GM12878 (cell line): ENCODE measurements around the gene TNNC2. TPM values are rescaled to one million over a fixed set of nuclear protein-coding genes. Genes with fewer than 3 reads are reported as not detected.

Source experiments
- ATAC-seq: fragments of 200-7000 bp; cut with Tn5 transposase; 3 replicates; pipeline ENCODE4 v1.9.1; 2020; ENCODE audit warnings: mild to moderate bottlenecking, moderate library complexity
- BruUV-seq: library from RNA; stranded (reverse); fragments of 400-500 nt; replicated peaks from 2 replicates; lab custom pipeline; 2021; lab: Mats Ljungman, UMichigan
- CTCF ChIA-PET: fragments of 300-600 bp; sonication (Branson Sonifier 250); formaldehyde crosslinking; extraction: SDS; loops from one replicate; lab custom pipeline; 2021; ENCODE audit warnings: inconsistent platforms; lab: Yijun Ruan, JAX
- POLR2A ChIA-PET: fragments of 350-600 bp; formaldehyde crosslinking; extraction: SDS; loops from one replicate; lab custom pipeline; 2021; ENCODE audit warnings: inconsistent platforms; lab: Charles Lee
- RAD21 ChIA-PET: fragments of 300-600 bp; sonication (Branson Sonifier 250); formaldehyde crosslinking; loops from one replicate; lab custom pipeline; 2023; ENCODE audit warnings: antibody characterized with exemption; ENCODE audit not compliant: unreplicated experiment; lab: Charles Lee
- SMC1A ChIA-PET: fragments of 300-600 bp; sonication (Branson Sonifier 250); formaldehyde crosslinking; loops from one replicate; lab custom pipeline; 2023; ENCODE audit not compliant: unreplicated experiment, uncharacterized antibody; lab: Charles Lee
- DNase-seq: peaks from one replicate; pipeline ENCODE4 v3.0.0-alpha.2; 2011; ENCODE audit warnings: low read depth, low spot score
- FAIRE-seq: peaks from 3 replicates; lab custom pipeline; 2011; peaks lifted over from hg19 to GRCh38; lab: Jason Lieb, UNC
- H2AFZ ChIP-seq: 2 replicates; pipeline ENCODE4 v1.6.0; 2011; ENCODE audit warnings: low read depth, low read length, control low read depth; ENCODE audit not compliant: control insufficient read depth
- H3K27ac ChIP-seq: 2 replicates; pipeline ENCODE4 v1.5.1; 2011; ENCODE audit warnings: control low read depth; ENCODE audit not compliant: control insufficient read depth, insufficient read depth
- H3K27me3 ChIP-seq, 2 experiments: replicated peaks in 1 of 2; 2 replicates each; pipeline versions ENCODE4 v1.6.0 to v1.6.1; 2011; ENCODE audit warnings: low read length in 1 of 2; ENCODE audit not compliant: control insufficient read depth in 2 of 2, insufficient read depth in 2 of 2
- H3K36me3 ChIP-seq, 2 experiments: 2 replicates each; pipeline ENCODE4 v1.5.1; 2011; ENCODE audit warnings: low read length in 1 of 2; ENCODE audit not compliant: control insufficient read depth in 2 of 2, insufficient read depth in 2 of 2
- H3K4me1 ChIP-seq: 2 replicates; pipeline ENCODE4 v1.6.1; 2011; ENCODE audit warnings: mild to moderate bottlenecking, low read length, moderate library complexity, mixed read lengths; ENCODE audit not compliant: control insufficient read depth, insufficient read depth
- H3K4me2 ChIP-seq: 2 replicates; pipeline ENCODE4 v1.6.0; 2011; ENCODE audit warnings: control low read depth; ENCODE audit not compliant: control insufficient read depth, insufficient read depth
- H3K4me3 ChIP-seq: fragments of 200-600 bp; sonication (generic); 2 replicates; pipeline ENCODE4 v1.5.1; 2016
- H3K79me2 ChIP-seq: 2 replicates; pipeline ENCODE4 v1.6.0; 2011; ENCODE audit warnings: low read length; ENCODE audit not compliant: control insufficient read depth, insufficient read depth
- H3K9ac ChIP-seq: 2 replicates; pipeline ENCODE4 v1.8.0; 2011; ENCODE audit warnings: low read length, control low read depth, mixed read lengths; ENCODE audit not compliant: control insufficient read depth, insufficient read depth
- H3K9me3 ChIP-seq: replicated peaks from 3 replicates; pipeline ENCODE4 v1.5.1; 2011; ENCODE audit warnings: mild to moderate bottlenecking, low read length; ENCODE audit not compliant: control insufficient read depth, insufficient read depth
- H4K20me1 ChIP-seq: 2 replicates; pipeline ENCODE4 v1.6.0; 2011; ENCODE audit not compliant: control insufficient read depth, insufficient read depth
- ASH2L ChIP-seq: fragments of 300-600, 200-600 bp; sonication (generic); IDR thresholded peaks from 2 replicates; pipeline ENCODE4 v1.6.1; 2017; ENCODE audit warnings: low read depth, mild to moderate bottlenecking, borderline replicate concordance
- CBX3 ChIP-seq: fragments of 200-600 bp; sonication (generic); IDR thresholded peaks from 2 replicates; pipeline ENCODE4 v1.6.1; 2016; ENCODE audit warnings: low read depth, borderline replicate concordance
- LARP7 ChIP-seq: fragments of 450-650 bp; IDR thresholded peaks from 2 replicates; pipeline ENCODE4 v1.6.1; 2017; ENCODE audit warnings: mild to moderate bottlenecking
- NFYB ChIP-seq: IDR thresholded peaks from 2 replicates; pipeline ENCODE4 v1.6.1; 2011; ENCODE audit warnings: low read depth, mild to moderate bottlenecking, low read length, improper control_type of control experiment, moderate library complexity; ENCODE audit not compliant: insufficient read depth
- PML ChIP-seq: IDR thresholded peaks from 2 replicates; pipeline ENCODE4 v1.6.1; 2012; ENCODE audit warnings: low read length, inconsistent platforms
- POLR2AphosphoS5 ChIP-seq: IDR thresholded peaks from 2 replicates; pipeline ENCODE4 v1.6.1; 2011; ENCODE audit warnings: mild to moderate bottlenecking, low read length, inconsistent platforms
- RUNX3 ChIP-seq: IDR thresholded peaks from 2 replicates; pipeline ENCODE4 v1.6.1; 2012; ENCODE audit warnings: low read length, inconsistent platforms
- SMC3 ChIP-seq: IDR thresholded peaks from 2 replicates; pipeline ENCODE4 v1.6.1; 2011; ENCODE audit warnings: low read length, improper control_type of control experiment, borderline replicate concordance
- SRF ChIP-seq, 2 experiments: IDR thresholded peaks; 2 replicates each; pipeline ENCODE4 v1.6.1; 2011; ENCODE audit warnings: low read depth in 2 of 2, low read length in 2 of 2, mild to moderate bottlenecking in 1 of 2, moderate library complexity in 1 of 2
- STAT3 ChIP-seq: IDR thresholded peaks from 2 replicates; pipeline ENCODE4 v1.6.1; 2011; ENCODE audit warnings: low read depth, low read length, improper control_type of control experiment
- SUPT20H ChIP-seq: IDR thresholded peaks from 2 replicates; pipeline ENCODE4 v1.6.1; 2011; ENCODE audit warnings: low read depth, mild to moderate bottlenecking, low read length, moderate library complexity, borderline replicate concordance; ENCODE audit not compliant: control insufficient read depth
- TARDBP ChIP-seq: IDR thresholded peaks from 2 replicates; pipeline ENCODE4 v1.6.1; 2016; ENCODE audit warnings: borderline replicate concordance
- TBL1XR1 ChIP-seq: IDR thresholded peaks from 2 replicates; pipeline ENCODE4 v1.6.1; 2012; ENCODE audit warnings: low read depth, low read length, improper control_type of control experiment
- YBX1 ChIP-seq: fragments of 450-650 bp; IDR thresholded peaks from 2 replicates; pipeline ENCODE4 v1.6.1; 2016; ENCODE audit warnings: antibody characterized with exemption
- in situ Hi-C: fragments of 300-500 bp; cut with MboI; formaldehyde crosslinking; loops from 9 replicates; pipeline ENCODE4 v1.14.3; 2018; ENCODE audit warnings: mixed read lengths
- intact Hi-C: fragments of 100-400 bp; cut with micrococcal nuclease; formaldehyde crosslinking; loops from one replicate; pipeline ENCODE4 v1.14.2; 2022; ENCODE audit not compliant: unreplicated experiment
- polyA plus RNA-seq, 11 experiments: library from polyadenylated mRNA; depleted of rRNA in 4 of 11; unstranded in 6 of 11; stranded (reverse) in 5 of 11; fragments of >200 nt; fragmentation: Nextera tagmentation in 4 of 11; fragmentation: Illumina TruSeq in 1 of 11; extraction: Ambion mirVana in 4 of 11; extraction: Trizol in 1 of 11; gene quantifications; 1 replicate in 1 of 11; 2 replicates in 10 of 11; pipeline versions ENCODE4 v1.2.1 to v1.2.3, GENCODE V29; 2011 to 2016; ENCODE audit warnings: inconsistent platforms in 2 of 11, missing spikeins in 2 of 11, low read depth in 1 of 11
- total RNA-seq, 4 experiments: library from RNA; depleted of rRNA in 3 of 4; stranded (reverse); fragments of >200 nt in 3 of 4; fragmentation: Illumina TruSeq in 1 of 4; extraction: Trizol in 1 of 4; gene quantifications; 2 replicates each; pipeline versions ENCODE4 v1.2.1 to v1.2.3, GENCODE V29; 2013 to 2021
- TF ChIP-seq, protein P1 (sequence below): IDR thresholded peaks from 2 replicates; pipeline ENCODE4 v1.6.1; 2011; ENCODE audit warnings: low read depth, low read length, improper control_type of control experiment, borderline replicate concordance
- TF ChIP-seq, protein P2 (sequence below): fragments of 450-650 bp; formaldehyde crosslinking; IDR thresholded peaks from 2 replicates; pipeline ENCODE4 v1.4.0; 2022; ENCODE audit warnings: mild to moderate bottlenecking, moderate library complexity
- TF ChIP-seq, protein P3 (sequence below): IDR thresholded peaks from 2 replicates; pipeline ENCODE4 v1.6.1; 2012; ENCODE audit warnings: low read depth, low read length, improper control_type of control experiment
- TF ChIP-seq, protein P4 (sequence below): fragments of 450-650 bp; IDR thresholded peaks from 2 replicates; pipeline ENCODE4 v1.6.1; 2017; ENCODE audit warnings: low read depth, mild to moderate bottlenecking, moderate library complexity

Gene TNNC2
- total and polyA plus RNA-seq, 10 of the 15 experiments (the other 5 are each of a cell fraction or from before 2014, with no cell fraction given) = 0.37 TPM; not detected in 9

DNA sequence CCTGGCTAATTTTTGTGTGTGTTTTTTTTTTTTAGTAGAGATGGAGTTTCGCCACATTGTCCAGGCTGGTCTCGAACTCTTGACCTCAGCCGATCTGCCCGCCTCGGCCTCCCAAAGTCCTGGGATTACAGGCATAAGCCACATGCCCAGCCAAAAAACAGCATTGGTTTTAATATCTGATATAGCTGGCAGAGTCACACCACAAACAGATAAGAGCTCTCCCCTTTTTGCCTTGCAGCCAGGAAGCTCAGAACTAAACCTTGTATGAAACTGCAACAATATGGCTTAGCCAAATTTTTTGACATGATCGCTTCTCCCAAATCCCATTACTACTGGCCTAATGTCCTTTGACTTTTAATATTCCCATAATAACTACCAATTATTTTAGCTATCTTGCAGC is 25.2 kb upstream of the TNNC2 start (continued):
- TF ChIP-seq STAT3 (no peak), PML (no peak), YBX1 (no peak)
- TF ChIP-seq, all 136 proteins: peak for 0

DNA sequence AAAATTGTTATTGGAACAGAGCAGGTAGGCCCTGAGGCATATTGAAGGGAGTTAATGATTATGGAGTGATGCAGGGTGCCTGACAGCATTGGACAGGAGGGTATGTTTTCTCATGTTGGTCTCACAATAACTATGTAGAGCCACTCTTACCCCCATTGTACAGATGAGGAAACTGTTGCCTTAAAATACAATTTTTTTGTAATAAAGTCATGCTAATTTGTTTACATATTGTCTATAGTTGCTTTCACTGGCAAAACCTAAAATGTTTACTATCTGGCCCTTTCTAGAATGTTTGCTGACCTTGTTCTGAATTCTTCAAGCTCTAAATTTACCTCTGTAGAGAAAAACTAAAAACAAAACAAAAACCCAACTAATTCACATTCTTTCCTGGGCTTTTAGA is 24.4 kb upstream of the TNNC2 start:
- FAIRE-seq (no peak), DNase-seq (no peak), ATAC-seq (no peak)
- BruUV-seq = no TSS peak
- H2AFZ ChIP-seq = no peak overlapping the region
- in situ Hi-C loops (no loop called here), intact Hi-C loops (no loop called here)
- H3K9me3 ChIP-seq = no peaks in the 10 kb centered on the region
- ChIA-PET SMC1A (interaction anchor here (1.0 to 1.3 kb wide), 2 partner anchors 39 to 53 kb away, joined by 3 read pairs; no protein-coding TSS in a partner anchor), POLR2A (interaction anchor here (1.2 to 2.4 kb wide), 3 partner anchors 9 to 38 kb away, joined by 4 to 10 read pairs (median 7); partner anchors contain the start of gene UBE2C), RAD21 (no interaction called here), CTCF (interaction anchor here (1.2 to 1.5 kb wide), 2 partner anchors 17 to 52 kb away, joined by 4 read pairs; no protein-coding TSS in a partner anchor)
- H3K27ac ChIP-seq = no peak overlapping the region
- H3K36me3 ChIP-seq = no peaks in the 10 kb centered on the region
- H3K4me3 ChIP-seq = no peak overlapping the region
- H3K27me3 ChIP-seq = no peaks in the 10 kb centered on the region
- H3K4me1 ChIP-seq = peaks cover 6% of the 10 kb centered on the region
- peaks cover 12% of the 10 kb centered on the region for H3K79me2 ChIP-seq
- no peak overlapping the region for H3K9ac ChIP-seq
- H3K4me2 ChIP-seq = no peak overlapping the region
- H4K20me1 ChIP-seq = no peaks in the 10 kb centered on the region
- TF ChIP-seq SUPT20H (no peak), SRF (IDR thresholded peaks at IDR 0.05; ENCODE audit: low read depth in 2 of 2, low read length in 2 of 2) (no peak), RUNX3 (no peak), SMC3 (no peak), LARP7 (no peak), ASH2L (no peak), CBX3 (no peak), NFYB (no peak), POLR2AphosphoS5 (no peak), TARDBP (no peak), TBL1XR1 (no peak)
- TF ChIP-seq, protein P1, sequence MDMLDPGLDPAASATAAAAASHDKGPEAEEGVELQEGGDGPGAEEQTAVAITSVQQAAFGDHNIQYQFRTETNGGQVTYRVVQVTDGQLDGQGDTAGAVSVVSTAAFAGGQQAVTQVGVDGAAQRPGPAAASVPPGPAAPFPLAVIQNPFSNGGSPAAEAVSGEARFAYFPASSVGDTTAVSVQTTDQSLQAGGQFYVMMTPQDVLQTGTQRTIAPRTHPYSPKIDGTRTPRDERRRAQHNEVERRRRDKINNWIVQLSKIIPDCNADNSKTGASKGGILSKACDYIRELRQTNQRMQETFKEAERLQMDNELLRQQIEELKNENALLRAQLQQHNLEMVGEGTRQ = no peak
- TF ChIP-seq, protein P2, sequence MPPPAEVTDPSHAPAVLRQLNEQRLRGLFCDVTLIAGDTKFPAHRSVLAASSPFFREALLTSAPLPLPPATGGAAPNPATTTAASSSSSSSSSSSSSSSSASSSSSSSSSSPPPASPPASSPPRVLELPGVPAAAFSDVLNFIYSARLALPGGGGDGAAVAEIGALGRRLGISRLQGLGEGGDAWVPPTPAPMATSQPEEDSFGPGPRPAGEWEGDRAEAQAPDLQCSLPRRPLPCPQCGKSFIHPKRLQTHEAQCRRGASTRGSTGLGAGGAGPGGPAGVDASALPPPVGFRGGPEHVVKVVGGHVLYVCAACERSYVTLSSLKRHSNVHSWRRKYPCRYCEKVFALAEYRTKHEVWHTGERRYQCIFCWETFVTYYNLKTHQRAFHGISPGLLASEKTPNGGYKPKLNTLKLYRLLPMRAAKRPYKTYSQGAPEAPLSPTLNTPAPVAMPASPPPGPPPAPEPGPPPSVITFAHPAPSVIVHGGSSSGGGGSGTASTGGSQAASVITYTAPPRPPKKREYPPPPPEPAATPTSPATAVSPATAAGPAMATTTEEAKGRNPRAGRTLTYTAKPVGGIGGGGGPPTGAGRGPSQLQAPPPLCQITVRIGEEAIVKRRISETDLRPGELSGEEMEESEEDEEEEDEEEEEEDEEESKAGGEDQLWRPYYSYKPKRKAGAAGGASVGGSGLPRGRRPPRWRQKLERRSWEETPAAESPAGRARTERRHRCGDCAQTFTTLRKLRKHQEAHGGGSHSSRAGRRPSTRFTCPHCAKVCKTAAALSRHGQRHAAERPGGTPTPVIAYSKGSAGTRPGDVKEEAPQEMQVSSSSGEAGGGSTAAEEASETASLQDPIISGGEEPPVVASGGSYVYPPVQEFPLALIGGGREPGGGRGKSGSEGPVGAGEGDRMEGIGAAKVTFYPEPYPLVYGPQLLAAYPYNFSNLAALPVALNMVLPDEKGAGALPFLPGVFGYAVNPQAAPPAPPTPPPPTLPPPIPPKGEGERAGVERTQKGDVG = no peak
- TF ChIP-seq, protein P3, sequence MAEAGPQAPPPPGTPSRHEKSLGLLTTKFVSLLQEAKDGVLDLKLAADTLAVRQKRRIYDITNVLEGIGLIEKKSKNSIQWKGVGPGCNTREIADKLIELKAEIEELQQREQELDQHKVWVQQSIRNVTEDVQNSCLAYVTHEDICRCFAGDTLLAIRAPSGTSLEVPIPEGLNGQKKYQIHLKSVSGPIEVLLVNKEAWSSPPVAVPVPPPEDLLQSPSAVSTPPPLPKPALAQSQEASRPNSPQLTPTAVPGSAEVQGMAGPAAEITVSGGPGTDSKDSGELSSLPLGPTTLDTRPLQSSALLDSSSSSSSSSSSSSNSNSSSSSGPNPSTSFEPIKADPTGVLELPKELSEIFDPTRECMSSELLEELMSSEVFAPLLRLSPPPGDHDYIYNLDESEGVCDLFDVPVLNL = no peak
- TF ChIP-seq, protein P4, sequence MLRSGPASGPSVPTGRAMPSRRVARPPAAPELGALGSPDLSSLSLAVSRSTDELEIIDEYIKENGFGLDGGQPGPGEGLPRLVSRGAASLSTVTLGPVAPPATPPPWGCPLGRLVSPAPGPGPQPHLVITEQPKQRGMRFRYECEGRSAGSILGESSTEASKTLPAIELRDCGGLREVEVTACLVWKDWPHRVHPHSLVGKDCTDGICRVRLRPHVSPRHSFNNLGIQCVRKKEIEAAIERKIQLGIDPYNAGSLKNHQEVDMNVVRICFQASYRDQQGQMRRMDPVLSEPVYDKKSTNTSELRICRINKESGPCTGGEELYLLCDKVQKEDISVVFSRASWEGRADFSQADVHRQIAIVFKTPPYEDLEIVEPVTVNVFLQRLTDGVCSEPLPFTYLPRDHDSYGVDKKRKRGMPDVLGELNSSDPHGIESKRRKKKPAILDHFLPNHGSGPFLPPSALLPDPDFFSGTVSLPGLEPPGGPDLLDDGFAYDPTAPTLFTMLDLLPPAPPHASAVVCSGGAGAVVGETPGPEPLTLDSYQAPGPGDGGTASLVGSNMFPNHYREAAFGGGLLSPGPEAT = no peak
